Choroid plexus epithelial cell (primary cell): ENCODE data around the gene NOPCHAP1.
"Not testable (repeated sequence)": the region's sequence is repeated elsewhere in the genome, so short reads cannot be mapped to it uniquely, and the experiment has no call there.

Experiments used
- DNase-seq: peaks from one replicate; pipeline ENCODE4 v3.0.0-alpha.2; 2010; ENCODE audit warnings: low read depth
- H3K4me3 ChIP-seq: 2 replicates; pipeline ENCODE4 v1.5.1; 2011; ENCODE audit warnings: low read depth, mild to moderate bottlenecking, control low read depth, low read length, moderate library complexity
- CTCF ChIP-seq: conservative IDR thresholded peaks from 2 replicates; pipeline ENCODE4 v1.5.1; 2011; ENCODE audit warnings: low read depth, mild to moderate bottlenecking, control low read depth, inconsistent platforms, low read length, moderate library complexity

NOPCHAP1 gene

GRCh38 chr12:104975587-104976343 is 10.4 kb upstream of the NOPCHAP1 start:
- TF ChIP-seq CTCF, result no peak
- H3K4me3 ChIP-seq, result no peak overlapping the region
- no peak for DNase-seq

GRCh38 chr12:104976703-104977102 is 9.4 kb upstream of the NOPCHAP1 start:
- TF ChIP-seq CTCF, result no peak
- H3K4me3 ChIP-seq, result no peak overlapping the region
- DNase-seq, result no peak

GRCh38 chr12:104977688-104978087 is 8.4 kb upstream of the NOPCHAP1 start:
- not testable (repeated sequence) for H3K4me3 ChIP-seq, DNase-seq

- H3K4me3 ChIP-seq, result no peak overlapping the region
- TF ChIP-seq CTCF, result no peak
- no peak for DNase-seq
Observed at GRCh38 chr12:104985206-104985605, 910 bp upstream of the NOPCHAP1 start.

- no peak overlapping the region for H3K4me3 ChIP-seq
- no peak for DNase-seq
- no peak for TF ChIP-seq CTCF
Observed at GRCh38 chr12:104990950-104991349, 4.8 kb downstream of the NOPCHAP1 start.

- TF ChIP-seq CTCF, result no peak
- H3K4me3 ChIP-seq, result no peak overlapping the region
- DNase-seq, result no peak
Observed at GRCh38 chr12:104991565-104992128, 5.5 kb downstream of the NOPCHAP1 start.

GRCh38 chr12:104994336-104994735 is 8.2 kb downstream of the NOPCHAP1 start:
- no peak overlapping the region for H3K4me3 ChIP-seq
- no peak for TF ChIP-seq CTCF
- DNase-seq, result no peak
